ENCODE data around the gene KICS2. TPM values are rescaled to one million over a fixed set of nuclear protein-coding genes. Genes with fewer than 3 reads are reported as not detected.

The KICS2 gene
- total and polyA plus RNA-seq, 2 of the 13 experiments (the other 11 are each of a cell fraction or from before 2014, with no cell fraction given), result 3.5 to 6.6 TPM

GRCh38 chr12:64187794-64188193 is 34.3 kb downstream of the KICS2 start:
- no peak for ATAC-seq
- no peak for TF ChIP-seq ZBTB3 (CRISPR knock-in tag; IDR thresholded peaks at IDR 0.05; ENCODE audit: borderline replicate concordance, low read depth)
- no peak for TF ChIP-seq SOX5 (CRISPR knock-in tag; IDR thresholded peaks at IDR 0.05; ENCODE audit: borderline replicate concordance)
- TF ChIP-seq SP5 (CRISPR knock-in tag; IDR thresholded peaks at IDR 0.05; ENCODE audit: borderline replicate concordance, low read depth), result no peak
- no peak for TF ChIP-seq MLX (CRISPR knock-in tag; IDR thresholded peaks at IDR 0.05)
- no peak for TF ChIP-seq ZNF318 (CRISPR knock-in tag; IDR thresholded peaks at IDR 0.05)
- TF ChIP-seq MEIS1 (CRISPR knock-in tag; IDR thresholded peaks at IDR 0.05; ENCODE audit: borderline replicate concordance), result no peak
- no peak for TF ChIP-seq ZFY (CRISPR knock-in tag; IDR thresholded peaks at IDR 0.05)
- no peak for TF ChIP-seq HMG20A (CRISPR knock-in tag; IDR thresholded peaks at IDR 0.05; ENCODE audit: borderline replicate concordance)
- no peak for TF ChIP-seq BRF2 (CRISPR knock-in tag; IDR thresholded peaks at IDR 0.05)
- no peak for TF ChIP-seq GATA4 (IDR thresholded peaks at IDR 0.05; ENCODE audit: borderline replicate concordance, low read depth)
- TF ChIP-seq ZNF883 (CRISPR knock-in tag; IDR thresholded peaks at IDR 0.05; ENCODE audit: not compliant biosample characterization), result no peak
- no peak for TF ChIP-seq ZNF34 (CRISPR knock-in tag; IDR thresholded peaks at IDR 0.05; ENCODE audit: borderline replicate concordance)
- TF ChIP-seq ZBTB2 (CRISPR knock-in tag; IDR thresholded peaks at IDR 0.05; ENCODE audit: low read depth), result no peak
- in situ Hi-C loops (cut with HindIII; ENCODE audit: extremely low pct_ligation_motif_present, low pct_unique_long_range_greater_than_20kb) (no loop called here), intact Hi-C loops (cut with micrococcal nuclease; ENCODE audit: unreplicated experiment) (no loop called here)
- Histone ChIP-seq H3K4me1 (ENCODE audit: insufficient read depth, low read length) (no peaks in the 10 kb centered on the region), H3K4me2 (ENCODE audit: low read depth, low read length) (no peak overlapping the region), H3K4me3 (replicated peaks in 1 of 3; ENCODE audit: insufficient read depth in 1 of 3, low read depth in 2 of 3, low read length in 3 of 3) (no peak overlapping the region), H3K36me3 (replicated peaks in 1 of 2; ENCODE audit: control insufficient read depth in 1 of 2, insufficient read depth in 2 of 2, low read length in 2 of 2) (0 out of 5 replicates have a peak, but pooled peaks cover 0 to 4% of the 10 kb centered on the region in 2 experiments), H4K20me1 (ENCODE audit: insufficient read depth, low read length) (no peaks in the 10 kb centered on the region), H2AFZ (ENCODE audit: low read length) (no peak overlapping the region), H3K9me3 (ENCODE audit: low read length) (no peaks in the 10 kb centered on the region), H3K27ac (ENCODE audit: extremely low read length, insufficient read depth, low read length) (no peak overlapping the region), H3K27me3 (ENCODE audit: control insufficient read depth in 1 of 2, insufficient read depth in 2 of 2, low read length in 2 of 2) (no peaks in the 10 kb centered on the region), H3K79me2 (ENCODE audit: insufficient read depth, low read length) (no peaks in the 10 kb centered on the region), H3K9ac (ENCODE audit: insufficient read depth, low read depth, low read length) (no peak overlapping the region)
- POLR2A ChIA-PET, result no interaction called here
- 89% methylated on average over 2 of the region's 2 CpGs for WGBS (ENCODE audit: low lambda C conversion rate)
- no peak for FAIRE-seq
- DNase-seq (ENCODE audit: low spot score), result no peak
- CTCF ChIA-PET (ENCODE audit: low intra/inter-chr PET ratio, low total read pairs), result no interaction called here
- no TSS peak for BruUV-seq (replicated peaks)
